Fibroblast of the conjunctiva (primary cell): ENCODE measurements around the gene PAFAH1B1.
"Not testable (repeated sequence)": the region's sequence is repeated elsewhere in the genome, so short reads cannot be mapped to it uniquely, and the experiment has no call there.

ENCODE experiments used
- DNase-seq: peaks from one replicate; pipeline ENCODE4 v3.0.0-alpha.2; 2010; ENCODE audit warnings: low read depth

Gene PAFAH1B1

DNA sequence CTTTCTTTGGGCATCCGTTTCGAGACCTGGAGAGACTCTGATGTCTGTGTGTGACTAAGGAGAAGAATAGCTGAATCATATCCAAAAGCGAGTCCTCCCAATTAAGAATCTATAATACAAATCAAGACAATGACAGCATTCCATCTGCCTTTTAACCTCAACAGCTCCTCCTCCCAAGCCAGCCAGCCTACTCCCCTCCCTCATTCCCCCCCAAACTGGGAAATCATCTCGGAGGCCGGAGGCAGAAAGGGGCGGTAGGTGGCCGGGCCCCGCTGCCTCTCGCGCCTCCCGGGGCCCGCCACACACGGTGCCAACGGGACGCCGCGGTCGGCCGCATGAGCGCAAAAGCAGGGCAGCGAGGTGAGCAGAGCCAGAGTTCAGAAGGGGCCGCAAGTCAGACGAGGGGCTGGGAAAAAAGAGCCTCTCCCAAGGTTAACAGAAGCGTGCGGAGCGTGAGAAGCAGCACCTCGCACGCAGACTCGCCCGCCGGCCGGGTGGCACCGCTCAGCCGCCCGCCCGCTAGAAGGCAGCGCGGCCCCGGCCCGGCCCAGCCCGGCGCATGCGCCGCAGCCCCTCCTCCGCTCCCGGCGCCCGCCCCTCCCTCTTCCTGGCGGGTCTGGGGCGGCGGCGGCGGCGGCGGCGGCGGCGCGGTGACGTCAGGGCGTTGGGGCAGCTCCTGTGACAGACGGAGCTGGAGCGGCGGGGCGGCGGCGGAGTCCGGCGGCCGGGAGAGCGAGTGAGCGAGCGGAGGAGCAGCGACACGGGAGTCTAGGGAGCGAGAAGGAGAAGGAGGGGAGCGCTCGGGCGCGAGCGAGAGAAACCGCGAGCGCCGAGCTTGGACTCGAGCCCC is at the start of gene PAFAH1B1:
PAFAH1B1 (plus strand) TSS at position 684 of the 850 bp plus-strand sequence. CDS start 44,635 bp downstream, outside the sequence.
- peak; percentile 60 for DNase-seq

DNA sequence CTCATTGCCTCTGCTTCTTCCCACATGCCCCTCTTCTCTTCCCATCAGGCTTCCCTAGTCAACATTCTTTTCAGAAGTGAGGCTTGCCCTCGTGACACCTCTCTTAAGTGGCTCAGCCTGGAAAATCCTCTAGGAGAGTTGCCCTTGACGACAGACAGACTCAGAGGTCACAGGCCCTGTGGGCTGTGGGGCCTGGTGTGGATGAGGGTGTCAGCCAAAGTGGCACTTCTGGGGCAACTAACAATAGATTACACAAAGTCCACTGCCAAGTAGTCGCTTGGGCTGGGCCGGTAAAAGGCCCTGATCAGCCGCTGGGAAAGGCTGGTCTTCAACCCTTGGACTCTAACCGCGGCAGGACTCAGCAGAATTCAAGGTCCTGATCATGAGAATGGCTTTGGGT is 48.1 kb upstream of the PAFAH1B1 start:
- DNase-seq: no peak

DNA sequence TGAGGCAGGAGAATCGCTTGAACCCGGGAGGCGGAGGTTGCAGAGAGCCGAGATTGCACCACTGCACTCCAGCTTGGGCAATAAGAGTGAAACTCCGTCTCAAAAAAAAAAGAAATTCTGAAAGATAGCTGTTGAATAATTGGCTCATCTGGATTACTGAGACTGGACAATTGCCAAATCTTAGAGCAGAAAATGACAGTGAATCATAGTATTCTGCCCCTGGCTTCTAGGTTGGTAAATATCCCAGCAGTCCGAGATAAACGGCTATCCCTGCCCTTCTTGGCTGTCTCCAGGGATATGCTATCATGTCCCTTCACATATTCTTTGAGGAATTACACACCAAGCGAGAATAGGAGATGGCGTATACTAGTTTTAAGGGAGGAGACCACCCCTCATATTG is 46.3 kb upstream of the PAFAH1B1 start:
- DNase-seq: peak; percentile 9

DNA sequence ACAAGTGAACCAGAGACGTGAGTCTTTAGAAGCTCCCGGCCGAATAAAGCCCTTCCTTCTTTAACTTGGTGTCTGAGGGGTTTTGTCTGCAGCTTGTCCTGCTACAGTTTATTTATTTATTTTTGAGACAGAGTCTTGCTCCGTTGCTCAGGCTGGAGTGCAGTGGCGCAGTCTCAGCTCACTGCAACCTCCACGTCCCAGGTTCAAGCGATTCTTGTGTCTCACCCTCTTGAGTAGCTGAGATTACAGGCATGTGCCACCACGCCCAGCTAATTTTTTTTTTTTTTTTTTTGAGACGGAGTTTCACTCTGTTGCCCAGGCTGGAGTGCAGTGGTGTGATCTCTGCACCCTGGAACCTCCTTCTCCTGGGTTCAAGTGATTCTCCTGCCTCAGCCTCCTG is 45.4 kb upstream of the PAFAH1B1 start:
- not testable (repeated sequence) for DNase-seq

DNA sequence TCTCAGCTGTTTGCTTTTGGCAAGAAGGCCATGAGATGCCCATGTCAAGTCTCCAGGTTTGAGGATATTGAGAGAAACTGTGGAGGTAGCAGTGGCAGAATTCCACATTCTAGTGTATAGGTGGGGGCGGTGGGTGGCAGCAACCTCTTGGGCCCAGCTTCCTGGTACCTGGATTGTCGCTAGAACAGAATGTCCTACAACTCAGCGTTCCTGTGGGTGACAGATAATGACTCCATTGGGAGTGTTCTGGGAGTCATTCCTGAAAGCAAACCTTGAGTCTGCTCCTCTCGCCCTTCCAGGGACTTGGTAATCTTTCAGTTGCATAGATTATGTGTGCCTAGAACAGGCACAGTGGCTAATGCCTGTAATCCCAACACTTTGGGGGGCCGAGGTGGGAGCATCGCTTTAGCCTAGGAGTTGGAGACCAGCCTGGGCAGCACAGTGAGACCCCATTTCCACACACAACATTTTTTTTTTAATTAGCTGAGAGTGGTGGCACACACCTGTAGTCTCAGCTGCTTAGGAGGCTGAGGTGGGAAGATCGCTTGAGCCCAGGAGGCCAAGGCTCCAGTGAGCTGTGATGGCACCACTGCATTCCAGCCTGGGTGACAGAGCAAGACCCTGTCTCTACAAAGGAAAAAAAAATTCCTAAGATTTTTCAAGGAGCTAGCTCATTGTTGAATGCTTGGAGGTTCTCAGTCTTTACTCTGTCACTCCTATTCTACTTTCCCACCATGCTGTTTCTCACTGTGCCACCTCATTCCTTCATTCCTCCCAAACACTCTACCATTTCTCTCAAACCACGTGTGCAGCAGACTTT is 43.9 kb upstream of the PAFAH1B1 start:
- no peak for DNase-seq

DNA sequence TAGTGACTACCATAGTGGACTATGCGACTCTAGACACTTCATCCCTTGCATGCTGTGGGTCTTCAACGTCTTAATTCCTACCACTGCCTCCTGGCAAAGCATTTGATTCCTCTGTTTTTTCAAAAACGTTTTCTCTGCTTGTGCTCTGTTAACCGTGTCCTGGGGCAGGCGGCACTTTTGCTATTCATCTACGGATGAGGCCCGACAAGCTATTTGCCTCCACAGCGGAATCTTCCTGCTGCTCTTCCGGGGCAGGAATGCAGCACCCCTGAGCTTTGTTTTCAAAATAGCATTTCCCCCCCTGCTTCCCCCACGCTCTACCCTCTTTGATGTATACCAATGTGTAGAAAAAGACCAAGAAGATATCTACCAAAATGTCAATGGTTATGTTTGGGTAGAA is 42.0 kb upstream of the PAFAH1B1 start:
- DNase-seq: no peak

DNA sequence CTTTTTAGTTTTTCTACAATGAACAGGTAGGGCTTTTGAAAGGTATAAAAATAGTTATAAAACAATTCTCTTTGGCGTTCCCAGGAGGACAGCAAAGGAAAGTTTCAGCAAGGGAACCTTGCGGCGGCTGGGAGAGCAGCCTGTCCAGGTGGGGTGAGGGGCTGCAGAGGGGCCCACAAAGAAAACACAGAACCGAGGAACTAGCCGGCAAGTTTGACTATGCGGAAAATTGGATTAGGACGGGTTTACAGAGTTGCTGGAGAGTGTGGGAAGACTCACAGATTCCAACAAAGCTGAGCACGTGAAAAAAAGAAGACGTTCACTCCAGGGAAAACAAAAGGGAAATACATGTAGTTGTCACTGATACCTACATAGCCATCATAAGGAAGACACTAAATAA is 41.5 kb upstream of the PAFAH1B1 start:
- no peak for DNase-seq

DNA sequence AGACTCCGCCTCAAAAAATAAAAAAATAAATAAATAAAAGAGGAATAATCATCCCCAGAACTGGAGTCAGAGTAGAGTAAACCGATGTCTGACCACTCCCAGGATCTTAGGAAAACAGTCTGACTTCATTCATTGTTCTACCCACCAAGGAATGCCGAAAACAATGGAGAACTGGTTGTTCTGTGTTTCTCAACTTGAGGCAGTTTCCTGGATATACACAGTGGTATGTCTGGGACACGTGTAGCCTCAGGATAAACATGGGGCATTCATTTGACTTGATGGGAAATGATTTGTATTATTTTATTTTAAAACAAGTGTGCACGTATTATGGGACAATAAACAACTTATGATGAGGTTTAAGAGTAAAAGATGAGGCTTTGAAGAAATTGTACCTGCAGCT is 32.8 kb upstream of the PAFAH1B1 start:
- no peak for DNase-seq

DNA sequence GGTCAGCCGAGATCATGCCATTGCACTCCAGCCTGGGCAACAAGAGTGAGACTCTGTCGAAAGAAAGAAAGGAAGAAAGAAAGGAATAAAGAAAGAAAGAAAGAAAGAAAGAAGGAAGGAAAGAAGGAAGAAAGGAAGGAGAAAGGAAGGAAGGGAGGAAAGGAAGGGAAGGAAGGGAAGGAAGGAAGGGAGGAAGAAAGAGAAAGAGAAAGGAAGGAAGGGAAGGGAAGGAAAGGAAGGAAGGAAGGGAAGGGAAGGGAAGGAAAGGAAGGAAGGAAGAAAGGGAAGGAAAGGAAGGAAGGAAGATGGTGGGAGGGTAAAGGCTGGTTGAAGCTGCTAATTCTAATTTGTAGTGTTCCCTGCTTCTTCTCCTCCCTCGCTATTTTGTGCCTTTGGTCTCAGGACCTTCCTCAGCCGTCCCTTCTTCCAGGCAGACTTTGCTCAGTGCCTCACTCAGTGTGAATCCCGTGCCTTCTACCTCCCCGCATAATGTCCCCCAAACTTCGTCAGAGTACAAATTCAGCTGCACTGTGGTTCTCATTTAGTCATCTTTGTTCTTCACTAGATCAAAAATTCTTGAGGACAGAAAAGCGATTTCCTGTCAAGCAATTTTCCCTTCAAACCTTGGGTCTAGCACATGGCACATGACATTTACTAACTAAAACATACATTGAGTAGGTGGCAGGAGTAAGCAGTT is 31.1 kb upstream of the PAFAH1B1 start:
- DNase-seq: no peak

DNA sequence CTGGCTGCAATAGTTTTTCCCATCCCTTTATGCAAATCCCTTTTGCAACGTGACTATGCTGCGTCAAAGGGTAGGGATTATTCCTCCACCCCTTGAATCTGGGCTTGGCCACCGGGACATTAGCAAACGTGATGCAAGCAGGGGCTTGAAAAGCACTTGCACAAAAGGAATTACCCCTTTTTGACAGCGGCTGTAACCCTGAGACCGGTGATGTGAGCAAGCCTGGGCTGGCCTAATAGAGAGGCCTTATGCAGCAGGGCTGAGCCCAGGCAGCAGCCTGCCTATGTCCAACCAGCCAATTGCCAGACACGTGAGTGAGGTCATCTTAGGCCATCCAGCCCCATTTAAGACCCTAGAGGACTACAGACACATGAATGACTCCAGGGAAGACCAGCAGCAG is 30.4 kb upstream of the PAFAH1B1 start:
- DNase-seq: no peak

DNA sequence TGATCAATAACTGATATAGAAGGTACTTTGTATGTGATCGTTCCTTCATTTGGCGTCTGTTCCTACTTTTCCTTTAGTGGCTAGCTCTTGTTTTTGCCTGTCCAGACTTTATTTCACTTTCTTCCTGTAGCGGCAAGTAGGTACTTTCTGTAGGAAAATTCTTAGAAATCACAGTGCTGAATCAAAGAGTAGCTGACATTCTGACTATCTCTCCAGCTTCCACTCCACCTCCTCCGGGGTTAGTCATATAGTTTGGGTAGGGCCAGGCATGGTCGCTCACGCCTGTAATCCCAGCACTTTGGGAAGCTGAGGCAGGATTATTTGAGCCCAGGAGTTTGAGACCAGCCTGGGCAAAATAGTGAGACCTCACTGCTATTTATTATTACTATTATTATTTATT is 29.9 kb upstream of the PAFAH1B1 start:
- no peak for DNase-seq

DNA sequence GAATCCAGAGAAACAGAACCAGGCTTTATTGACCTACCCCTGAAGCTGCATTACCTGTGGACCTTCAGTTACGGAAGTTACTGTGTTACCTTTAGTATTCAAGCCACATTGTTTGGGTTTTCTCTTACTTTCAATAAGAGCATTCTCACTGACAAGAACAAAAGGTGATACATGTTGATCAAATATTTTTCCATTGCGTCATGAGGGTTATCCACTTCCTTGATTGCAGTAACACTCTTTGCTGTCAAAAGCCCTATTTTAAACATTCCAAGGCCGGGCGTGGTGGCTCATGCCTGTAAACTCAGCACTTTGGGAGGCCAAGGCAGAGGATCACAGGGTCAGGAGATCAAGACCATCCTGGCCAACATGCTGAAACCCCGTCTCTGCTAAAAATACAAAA is 28.6 kb upstream of the PAFAH1B1 start:
- DNase-seq: no peak

DNA sequence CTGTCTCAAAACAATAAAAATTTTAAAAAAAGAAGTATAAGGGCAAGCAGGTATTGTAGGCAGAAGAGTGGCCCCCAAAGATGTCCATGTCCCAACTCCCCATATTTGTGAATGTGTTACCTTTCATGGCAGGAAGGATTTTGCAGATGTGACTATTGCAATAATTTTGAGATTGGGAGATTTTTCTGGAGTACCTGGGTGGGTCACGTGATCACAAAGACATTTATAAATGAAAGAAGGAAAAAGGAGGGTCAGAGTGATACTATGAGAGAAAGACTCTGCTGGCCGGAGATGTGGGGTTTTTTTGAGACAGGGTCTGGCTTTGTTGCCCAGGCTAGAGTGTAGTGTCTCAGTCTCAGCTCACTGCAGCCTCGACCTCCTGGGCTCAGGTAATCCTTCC is 27.4 kb upstream of the PAFAH1B1 start:
- DNase-seq: no peak

DNA sequence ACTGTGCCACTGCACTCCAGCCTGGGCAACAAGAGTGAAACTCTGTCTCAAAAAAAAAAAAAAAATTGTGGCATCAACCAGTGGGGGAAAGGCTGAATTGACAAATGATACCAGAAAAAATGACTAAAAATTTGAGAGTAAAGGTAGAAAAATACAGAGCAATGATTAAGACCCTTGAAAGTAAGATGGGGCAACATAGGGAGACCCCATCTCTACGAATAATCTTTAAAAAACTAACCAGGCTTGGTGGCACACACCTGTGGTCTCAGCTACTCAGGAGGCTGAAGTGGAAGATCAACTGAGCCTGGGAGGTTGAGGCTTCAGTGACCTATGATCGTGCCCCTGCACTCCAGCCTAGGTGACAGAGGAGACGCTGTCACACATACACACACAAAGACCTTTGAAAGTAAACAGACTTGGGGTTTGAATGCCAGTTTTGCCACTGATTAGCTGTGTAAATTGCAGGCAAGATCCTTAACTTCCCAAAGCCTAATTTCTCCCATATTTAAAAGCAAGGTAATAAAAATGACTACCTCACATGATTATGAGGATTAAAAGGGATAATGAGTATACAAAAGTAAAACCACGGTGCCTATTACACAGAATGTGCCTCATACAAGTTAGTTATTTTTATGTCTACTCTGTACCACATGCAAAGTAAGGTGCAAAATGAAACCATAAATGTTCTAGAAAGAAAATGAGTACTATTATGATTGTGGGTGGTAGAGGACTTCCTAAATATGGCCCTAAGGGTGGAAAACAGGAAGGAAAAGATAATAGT is 21.7 kb upstream of the PAFAH1B1 start:
- no peak for DNase-seq

DNA sequence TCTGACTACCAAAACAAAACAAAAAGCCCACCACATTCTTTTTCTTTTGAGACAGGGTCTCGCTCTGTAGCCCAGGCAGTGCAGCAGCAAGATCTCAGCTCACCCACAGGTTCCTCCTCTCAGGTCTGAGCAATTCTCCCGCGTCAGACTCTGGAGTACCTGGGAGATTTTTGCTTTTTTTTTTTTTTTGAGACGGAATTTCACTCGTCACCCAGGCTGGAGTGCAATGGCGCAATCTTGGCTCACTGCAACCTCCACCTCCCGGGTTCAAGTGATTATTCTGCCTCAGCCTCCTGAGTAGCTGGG is 21.2 kb upstream of the PAFAH1B1 start:
- not testable (repeated sequence) for DNase-seq

DNA sequence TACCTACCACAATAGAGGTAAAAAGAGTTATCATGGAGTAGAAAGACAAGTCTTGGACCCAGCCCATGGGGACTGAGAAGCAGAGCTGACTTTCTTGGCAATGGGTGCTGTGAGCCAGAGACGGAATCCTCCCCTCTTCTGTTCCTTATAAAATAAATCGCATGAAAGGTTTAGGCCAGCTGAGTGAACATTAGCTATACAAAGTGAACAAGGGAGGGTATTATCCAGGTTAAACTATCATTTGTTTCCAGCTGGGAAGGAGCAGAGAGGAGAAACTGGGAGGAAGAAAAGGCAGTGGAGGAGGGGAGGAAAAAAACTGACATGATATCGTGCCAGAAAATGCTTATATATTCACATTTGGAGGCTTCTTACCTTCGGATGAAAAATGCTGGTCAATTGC is 13.3 kb upstream of the PAFAH1B1 start:
- DNase-seq: no peak

DNA sequence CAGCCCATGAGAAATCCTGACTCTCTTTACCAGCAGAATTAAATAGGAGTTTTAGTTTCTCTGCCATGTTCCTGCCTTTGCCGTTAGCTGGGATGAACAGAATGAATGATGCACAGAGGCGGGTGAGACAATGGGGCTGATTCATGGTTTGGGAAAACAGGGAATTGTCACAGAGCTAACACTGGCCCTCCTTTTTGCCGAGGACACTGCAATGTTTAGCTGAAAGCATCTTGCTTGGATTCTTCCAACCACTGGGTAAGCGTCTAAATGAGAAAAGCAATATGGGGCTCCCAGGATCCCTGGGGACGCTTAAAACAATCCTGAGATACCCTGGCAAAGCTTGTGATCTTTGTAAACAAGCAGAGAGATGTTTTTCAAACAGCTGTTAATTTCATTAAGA is 12.8 kb upstream of the PAFAH1B1 start:
- no peak for DNase-seq

DNA sequence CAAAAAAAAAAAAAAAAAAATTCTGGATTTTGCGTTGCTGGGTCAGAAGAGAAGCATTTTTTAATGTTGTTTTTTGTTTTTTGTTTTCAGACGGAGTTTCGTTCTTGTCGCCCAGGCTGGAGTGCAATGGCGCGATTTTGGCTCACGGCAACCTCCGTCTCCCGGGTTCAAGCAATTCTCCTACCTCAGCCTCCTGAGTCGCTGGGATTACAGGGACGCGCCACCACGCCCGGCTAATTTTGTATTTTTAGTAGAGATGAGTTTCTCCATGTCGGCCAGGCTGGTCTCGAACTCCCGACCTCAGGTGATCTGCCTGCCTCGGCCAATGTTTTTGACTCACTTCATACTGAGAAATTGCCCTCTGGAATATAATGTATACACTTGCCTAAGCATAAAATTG is 11.0 kb upstream of the PAFAH1B1 start:
- DNase-seq: no peak

DNA sequence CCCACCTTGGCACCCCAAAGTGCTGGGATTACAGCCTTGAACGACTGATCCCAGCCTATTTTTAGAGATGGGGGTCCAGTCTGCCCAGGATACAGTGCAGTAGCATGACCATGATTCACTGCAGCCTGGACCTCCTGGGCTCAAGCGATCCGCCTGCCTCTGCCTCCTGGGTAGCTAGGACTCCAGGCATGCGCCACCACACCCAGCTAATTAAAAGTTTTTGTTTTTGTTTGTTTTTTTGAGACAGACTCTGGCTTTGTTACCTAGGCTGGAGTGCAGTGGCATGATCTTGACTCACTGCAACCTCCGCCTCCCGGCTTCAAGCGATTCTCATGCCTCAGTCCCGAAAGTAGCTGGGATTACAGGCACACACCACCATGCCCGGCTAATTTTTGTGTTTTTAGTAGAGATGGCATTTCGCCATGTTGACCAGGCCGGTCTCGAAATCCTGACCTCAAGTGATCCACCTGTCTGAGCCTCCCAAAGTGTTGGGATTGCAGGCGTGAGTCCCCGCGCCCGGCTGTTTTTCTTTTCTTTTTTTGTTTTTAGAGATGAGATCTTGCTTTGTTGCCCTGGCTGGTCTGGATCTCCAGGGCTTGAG is 2.3 kb upstream of the PAFAH1B1 start:
- no peak for DNase-seq

DNA sequence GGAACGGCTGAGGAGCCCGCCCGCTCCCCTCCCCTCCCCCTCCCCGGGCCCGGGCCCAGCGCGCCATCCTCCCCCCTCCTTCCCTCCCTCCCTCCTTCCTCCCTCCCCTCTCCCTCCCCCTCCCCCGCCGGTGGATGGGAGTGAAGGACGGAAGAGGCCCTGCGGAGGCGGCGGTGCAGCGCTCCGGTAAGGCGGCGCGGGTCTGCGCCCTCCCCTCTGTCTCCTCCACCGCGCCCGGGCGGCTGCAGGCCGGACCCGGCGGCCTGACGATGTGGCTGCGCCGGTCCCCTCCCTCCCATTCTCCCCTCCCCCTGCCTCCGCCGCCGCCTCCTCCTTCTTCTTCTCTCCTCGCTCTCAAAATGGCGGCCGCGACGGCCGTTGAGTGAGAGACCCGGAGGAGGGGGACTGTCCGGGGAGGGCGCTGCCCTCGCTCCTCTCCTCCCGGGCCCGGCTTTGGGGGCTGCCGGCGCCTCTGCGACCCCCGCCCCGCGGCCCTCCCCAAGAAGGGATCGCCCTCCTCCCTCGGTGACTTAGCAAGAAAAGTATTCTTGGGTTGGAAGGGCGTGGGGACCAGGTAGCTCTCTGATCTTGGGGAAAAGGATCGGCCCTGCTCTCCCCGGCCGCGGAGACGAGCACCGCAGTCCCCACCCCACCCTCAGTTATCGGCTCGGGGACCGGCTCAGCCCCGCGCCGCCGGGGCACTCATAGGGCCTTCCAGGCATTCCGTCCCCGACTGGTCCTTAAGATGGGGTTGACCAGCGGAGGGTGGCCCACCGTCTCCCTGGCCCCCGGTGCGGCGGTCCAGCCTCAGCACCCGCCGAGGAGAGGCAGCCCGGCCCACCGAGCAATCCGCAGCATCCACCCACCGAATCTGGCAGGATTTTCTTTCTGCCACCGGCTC is 617 bp downstream of the PAFAH1B1 start:
- DNase-seq: peak; percentile 28
